ENCODE measurements around the gene HIP1.
"Not testable (repeated sequence)": the region's sequence is repeated elsewhere in the genome, so short reads cannot be mapped to it uniquely, and the experiment has no call there.

GRCh38 chr7:75518842-75519241, 219.9 kb downstream of the HIP1 start:
- TF ChIP-seq CTCF (IDR thresholded peaks at IDR 0.05; ENCODE audit: low read depth, low read length, poor library complexity, severe bottlenecking); EZH2phosphoT487 (IDR thresholded peaks at IDR 0.05; ENCODE audit: borderline replicate concordance, low read length): not testable (repeated sequence)
